Limb (tissue), 2 donors: Measurements from ENCODE around the gene WDR89.
"Not testable (repeated sequence)": the region's sequence is repeated elsewhere in the genome, so short reads cannot be mapped to it uniquely, and the experiment has no call there.

Experiments used
- DNase-seq, 2 donors: peaks; one replicate each; pipeline ENCODE4 v3.0.0-alpha.2; 2016; ENCODE audit errors: extremely low spot score in 2 of 2

Gene WDR89

GRCh38 chr14:63654346-63654745, 12.7 kb upstream of the WDR89 start:
- no peak for DNase-seq

- DNase-seq = no peak
These were observed 10.7 kb upstream of the WDR89 start for GRCh38 chr14:63652406-63652805.

GRCh38 chr14:63650256-63650952, 8.7 kb upstream of the WDR89 start:
- no peak for DNase-seq

- DNase-seq = no peak
These were observed 6.2 kb upstream of the WDR89 start for GRCh38 chr14:63647696-63648410.

GRCh38 chr14:63644741-63645140, 3.1 kb upstream of the WDR89 start:
- DNase-seq = no peak

GRCh38 chr14:63642656-63643382, 1.1 kb upstream of the WDR89 start:
- no peak for DNase-seq

GRCh38 chr14:63642229-63642611, 549 bp upstream of the WDR89 start:
- peak in 1 of 2 donors; percentile 95 for DNase-seq

GRCh38 chr14:63638493-63638892, 3.2 kb downstream of the WDR89 start:
- no peak for DNase-seq

- not testable (repeated sequence) for DNase-seq
These were observed 5.5 kb downstream of the WDR89 start for GRCh38 chr14:63636094-63636635.

- no peak for DNase-seq
These were observed 7.9 kb downstream of the WDR89 start for GRCh38 chr14:63633801-63634200.

GRCh38 chr14:63632932-63633514, 8.6 kb downstream of the WDR89 start:
- no peak for DNase-seq

- DNase-seq = no peak
These were observed 17.0 kb downstream of the WDR89 start for GRCh38 chr14:63624701-63625100.

- DNase-seq = no peak
These were observed 17.5 kb downstream of the WDR89 start for GRCh38 chr14:63624203-63624602.

- not testable (repeated sequence) for DNase-seq
These were observed 19.7 kb downstream of the WDR89 start for GRCh38 chr14:63621975-63622374.

GRCh38 chr14:63616015-63616414, 25.7 kb downstream of the WDR89 start:
- no peak for DNase-seq

GRCh38 chr14:63614679-63615363, 26.9 kb downstream of the WDR89 start:
- peak in 1 of 2 donors; percentile 18 for DNase-seq

- no peak for DNase-seq
These were observed 30.6 kb downstream of the WDR89 start for GRCh38 chr14:63611078-63611477.

GRCh38 chr14:63605041-63605532, 36.6 kb downstream of the WDR89 start:
- no peak for DNase-seq

- no peak for DNase-seq
These were observed 37.0 kb downstream of the WDR89 start for GRCh38 chr14:63604626-63605025.

- DNase-seq = no peak
These were observed 37.9 kb downstream of the WDR89 start for GRCh38 chr14:63603749-63604277.

GRCh38 chr14:63598807-63599206, 42.9 kb downstream of the WDR89 start:
- no peak for DNase-seq
